Astrocyte (in vitro differentiated cells and primary cell): ENCODE results near the gene EHD4. TPM values are rescaled to one million over a fixed set of nuclear protein-coding genes. Genes with fewer than 3 reads are reported as not detected.

ENCODE experiments used
- DNase-seq: peaks from one replicate; pipeline ENCODE4 v3.0.0-alpha.2; 2010; ENCODE audit warnings: low read depth
- FAIRE-seq: peaks from 2 replicates; lab custom pipeline; 2011; peaks lifted over from hg19 to GRCh38; lab: Jason Lieb, UNC
- H2AFZ ChIP-seq: 2 replicates; pipeline ENCODE4 v1.6.0; 2012; ENCODE audit warnings: low read depth, low read length, inconsistent platforms
- H3K27ac ChIP-seq: 2 replicates; pipeline ENCODE4 v1.5.1; 2011; ENCODE audit warnings: low read depth, low read length, inconsistent platforms
- H3K27me3 ChIP-seq: 2 replicates; pipeline ENCODE4 v1.6.0; 2011; ENCODE audit warnings: low read length, inconsistent platforms; ENCODE audit not compliant: insufficient read depth
- H3K36me3 ChIP-seq: 2 replicates; pipeline ENCODE4 v1.5.1; 2011; ENCODE audit warnings: low read length, inconsistent platforms; ENCODE audit not compliant: insufficient read depth
- H3K4me1 ChIP-seq: 2 replicates; pipeline ENCODE4 v1.5.1; 2011; ENCODE audit warnings: low read length, inconsistent platforms; ENCODE audit not compliant: insufficient read depth
- H3K4me2 ChIP-seq: 2 replicates; pipeline ENCODE4 v1.6.0; 2012; ENCODE audit warnings: low read length, inconsistent platforms
- H3K4me3 ChIP-seq: 2 replicates; pipeline ENCODE4 v1.5.1; 2011; ENCODE audit warnings: low read depth, mild to moderate bottlenecking, low read length, inconsistent platforms; ENCODE audit not compliant: insufficient read depth
- H3K79me2 ChIP-seq: 2 replicates; pipeline ENCODE4 v1.6.0; 2012; ENCODE audit warnings: mild to moderate bottlenecking, low read length, inconsistent platforms; ENCODE audit not compliant: insufficient read depth
- H3K9ac ChIP-seq: 2 replicates; pipeline ENCODE4 v1.6.0; 2012; ENCODE audit warnings: mild to moderate bottlenecking, low read length, inconsistent platforms
- H3K9me3 ChIP-seq: 2 replicates; pipeline ENCODE4 v1.5.1; 2012; ENCODE audit warnings: low read depth, mild to moderate bottlenecking, low read length, inconsistent platforms; ENCODE audit not compliant: insufficient read depth
- H4K20me1 ChIP-seq: 2 replicates; pipeline ENCODE4 v1.6.0; 2012; ENCODE audit warnings: low read length, inconsistent platforms; ENCODE audit not compliant: insufficient read depth
- H3K27ac Mint-ChIP-seq: one replicate; pipeline ENCODE4 v1.8.0; 2021; ENCODE audit warnings: mild to moderate bottlenecking, mixed read lengths; ENCODE audit not compliant: unreplicated experiment
- H3K27me3 Mint-ChIP-seq: one replicate; pipeline ENCODE4 v1.8.0; 2021; ENCODE audit warnings: low read depth, mixed read lengths; ENCODE audit not compliant: unreplicated experiment
- H3K36me3 Mint-ChIP-seq: one replicate; pipeline ENCODE4 v1.8.0; 2021; ENCODE audit warnings: low read depth, mixed read lengths; ENCODE audit not compliant: unreplicated experiment
- H3K4me1 Mint-ChIP-seq: one replicate; pipeline ENCODE4 v1.8.0; 2021; ENCODE audit warnings: low read depth, mixed read lengths; ENCODE audit not compliant: unreplicated experiment
- H3K4me3 Mint-ChIP-seq: one replicate; pipeline ENCODE4 v1.8.0; 2021; ENCODE audit warnings: mild to moderate bottlenecking, moderate library complexity, mixed read lengths; ENCODE audit not compliant: unreplicated experiment
- H3K9me3 Mint-ChIP-seq: one replicate; pipeline ENCODE4 v1.8.0; 2021; ENCODE audit warnings: mild to moderate bottlenecking, mixed read lengths; ENCODE audit not compliant: unreplicated experiment
- EZH2 ChIP-seq: IDR thresholded peaks from 2 replicates; pipeline ENCODE4 v1.6.1; 2012; ENCODE audit warnings: mild to moderate bottlenecking, low read length, inconsistent platforms; ENCODE audit not compliant: insufficient read depth
- total RNA-seq: library from RNA; stranded (reverse); gene quantifications from 2 replicates; pipeline ENCODE4 v1.2.1, GENCODE V29; 2021
- TF ChIP-seq, protein P1 (sequence below): IDR thresholded peaks from 2 replicates; pipeline ENCODE4 v1.5.1; 2011; ENCODE audit warnings: low read depth, mild to moderate bottlenecking, inconsistent platforms, low read length, moderate library complexity; ENCODE audit not compliant: insufficient read depth

EHD4 gene
- total RNA-seq, 1 donor from 2014 or later: 46.4 TPM

DNA sequence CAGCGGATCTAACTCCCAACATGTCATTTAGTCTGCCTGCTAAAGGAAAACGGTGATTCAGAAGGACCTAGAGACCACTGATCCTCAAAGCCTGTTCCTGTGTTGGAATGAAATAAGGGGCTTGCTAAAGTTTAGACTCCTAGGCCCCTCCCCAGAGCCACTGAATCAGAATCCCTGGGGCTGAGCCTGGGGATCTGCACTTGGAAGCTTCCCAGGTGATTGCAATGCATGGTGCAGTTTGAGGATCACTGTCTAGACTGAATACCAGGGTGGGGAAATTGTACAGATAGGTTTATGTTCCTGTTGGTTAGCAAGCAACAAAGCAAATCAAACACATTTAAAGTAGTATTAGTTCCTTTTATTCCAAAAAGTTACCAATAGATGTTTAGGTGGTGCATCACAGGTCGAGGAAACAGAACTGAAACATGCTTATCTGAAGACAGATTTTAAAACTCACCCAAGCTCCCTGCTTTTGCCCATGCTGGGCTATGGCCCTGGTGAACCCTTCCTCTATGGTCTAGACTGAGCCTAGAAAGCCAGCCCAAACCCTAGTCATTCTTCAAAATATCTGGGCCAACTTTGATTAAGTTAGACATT lies 48.9 kb downstream of the EHD4 start:
- peaks cover 73% of the 10 kb centered on the region for H4K20me1 ChIP-seq
- H3K4me1 ChIP-seq: peaks cover 44% of the 10 kb centered on the region
- no peak for TF ChIP-seq EZH2
- TF ChIP-seq, protein P1, sequence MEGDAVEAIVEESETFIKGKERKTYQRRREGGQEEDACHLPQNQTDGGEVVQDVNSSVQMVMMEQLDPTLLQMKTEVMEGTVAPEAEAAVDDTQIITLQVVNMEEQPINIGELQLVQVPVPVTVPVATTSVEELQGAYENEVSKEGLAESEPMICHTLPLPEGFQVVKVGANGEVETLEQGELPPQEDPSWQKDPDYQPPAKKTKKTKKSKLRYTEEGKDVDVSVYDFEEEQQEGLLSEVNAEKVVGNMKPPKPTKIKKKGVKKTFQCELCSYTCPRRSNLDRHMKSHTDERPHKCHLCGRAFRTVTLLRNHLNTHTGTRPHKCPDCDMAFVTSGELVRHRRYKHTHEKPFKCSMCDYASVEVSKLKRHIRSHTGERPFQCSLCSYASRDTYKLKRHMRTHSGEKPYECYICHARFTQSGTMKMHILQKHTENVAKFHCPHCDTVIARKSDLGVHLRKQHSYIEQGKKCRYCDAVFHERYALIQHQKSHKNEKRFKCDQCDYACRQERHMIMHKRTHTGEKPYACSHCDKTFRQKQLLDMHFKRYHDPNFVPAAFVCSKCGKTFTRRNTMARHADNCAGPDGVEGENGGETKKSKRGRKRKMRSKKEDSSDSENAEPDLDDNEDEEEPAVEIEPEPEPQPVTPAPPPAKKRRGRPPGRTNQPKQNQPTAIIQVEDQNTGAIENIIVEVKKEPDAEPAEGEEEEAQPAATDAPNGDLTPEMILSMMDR: no peak
- peaks cover 12% of the 10 kb centered on the region for H3K36me3 ChIP-seq
- peaks cover 3% of the 10 kb centered on the region for H3K79me2 ChIP-seq
- H3K36me3 Mint-ChIP-seq: peaks cover 36% of the 10 kb centered on the region
- peaks cover 41% of the 10 kb centered on the region for H3K4me1 Mint-ChIP-seq
- no peak overlapping the region for H2AFZ ChIP-seq
- H3K27me3 ChIP-seq: no peaks in the 10 kb centered on the region
- H3K9ac ChIP-seq: no peak overlapping the region
- H3K9me3 Mint-ChIP-seq: no peaks in the 10 kb centered on the region
- H3K4me2 ChIP-seq: no peak overlapping the region
- no peak overlapping the region for H3K4me3 ChIP-seq
- H3K4me3 Mint-ChIP-seq: peak overlapping the region; percentile 11
- DNase-seq (peak; percentile 40), FAIRE-seq (no peak)
- no peak overlapping the region for H3K27ac ChIP-seq
- H3K9me3 ChIP-seq: no peaks in the 10 kb centered on the region
- H3K27me3 Mint-ChIP-seq: no peaks in the 10 kb centered on the region
- H3K27ac Mint-ChIP-seq: no peak overlapping the region

DNA sequence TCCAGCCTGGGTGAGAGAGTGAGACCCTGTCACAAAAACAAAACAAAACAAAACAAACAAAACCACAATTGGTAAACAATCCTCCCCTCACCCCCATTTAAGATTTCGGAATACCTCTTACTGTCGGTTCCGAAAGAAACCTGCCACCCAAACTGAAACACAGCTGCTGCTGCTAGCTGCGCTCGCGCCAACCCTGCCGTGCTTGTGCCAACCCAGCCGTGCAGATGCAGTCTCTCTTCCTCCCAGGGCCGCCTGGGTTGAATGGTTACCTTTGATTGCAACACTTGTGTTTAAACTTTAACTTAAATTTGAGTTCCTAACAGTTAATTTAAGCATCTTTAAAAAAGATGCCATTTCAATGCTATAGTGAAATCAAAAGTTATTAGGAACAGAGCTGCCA lies 50.0 kb downstream of the EHD4 start:
- no peak for FAIRE-seq
- Mint-ChIP-seq H3K4me1 (peaks cover 45% of the 10 kb centered on the region), H3K27me3 (no peaks in the 10 kb centered on the region), H3K9me3 (no peaks in the 10 kb centered on the region), H3K4me3 (no peak overlapping the region), H3K27ac (no peak overlapping the region), H3K36me3 (peaks cover 43% of the 10 kb centered on the region)
- TF ChIP-seq, protein P1: no peak
- no peak for TF ChIP-seq EZH2
- Histone ChIP-seq H3K27ac (no peak overlapping the region), H3K9me3 (no peaks in the 10 kb centered on the region), H4K20me1 (peaks cover 79% of the 10 kb centered on the region), H3K79me2 (peaks cover 3% of the 10 kb centered on the region), H2AFZ (no peak overlapping the region), H3K4me2 (no peak overlapping the region), H3K4me3 (no peak overlapping the region), H3K4me1 (peaks cover 54% of the 10 kb centered on the region), H3K9ac (no peak overlapping the region), H3K27me3 (no peaks in the 10 kb centered on the region), H3K36me3 (peaks cover 12% of the 10 kb centered on the region)
- no peak for DNase-seq

DNA sequence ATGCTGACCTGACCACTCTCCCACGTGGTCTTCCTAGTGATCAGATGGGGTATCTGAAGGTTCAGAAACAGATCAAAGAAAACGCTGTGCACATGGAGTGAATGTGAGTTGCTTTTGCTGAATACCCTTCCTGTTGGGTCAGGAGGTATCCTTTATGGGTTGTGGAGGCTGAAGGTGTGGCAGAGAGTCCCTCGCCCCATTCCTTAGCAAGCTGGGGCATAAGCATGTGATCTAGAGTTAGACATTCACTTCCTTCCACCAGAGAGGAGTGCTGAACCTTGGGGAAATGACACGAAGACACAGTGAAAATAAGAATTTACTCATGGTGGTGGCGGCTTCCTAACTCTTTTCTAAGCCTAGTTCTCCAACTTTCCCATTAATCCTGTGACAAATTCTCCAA lies 50.7 kb downstream of the EHD4 start:
- H3K27ac Mint-ChIP-seq: no peak overlapping the region
- Histone ChIP-seq H3K9me3 (no peaks in the 10 kb centered on the region), H3K27ac (peak overlapping the region; percentile 5), H3K9ac (peak overlapping the region; percentile 8), H3K4me2 (peak overlapping the region; percentile 40), H3K27me3 (no peaks in the 10 kb centered on the region), H3K4me1 (peaks cover 57% of the 10 kb centered on the region), H3K79me2 (peaks cover 4% of the 10 kb centered on the region), H3K36me3 (peaks cover 12% of the 10 kb centered on the region), H4K20me1 (peaks cover 80% of the 10 kb centered on the region), H2AFZ (no peak overlapping the region), H3K4me3 (no peak overlapping the region)
- no peaks in the 10 kb centered on the region for H3K27me3 Mint-ChIP-seq
- FAIRE-seq (no peak), DNase-seq (no peak)
- no peak overlapping the region for H3K4me3 Mint-ChIP-seq
- no peaks in the 10 kb centered on the region for H3K9me3 Mint-ChIP-seq
- TF ChIP-seq, protein P1: no peak
- TF ChIP-seq EZH2: no peak
- H3K4me1 Mint-ChIP-seq: peaks cover 47% of the 10 kb centered on the region
- H3K36me3 Mint-ChIP-seq: peaks cover 43% of the 10 kb centered on the region
